K562 (cell line): ENCODE results near the gene HEG1. TPM values are rescaled to one million over a fixed set of nuclear protein-coding genes. Genes with fewer than 3 reads are reported as not detected.

ENCODE experiments used
- ATAC-seq: fragments of 200-7000 bp; cut with Tn5 transposase; 3 replicates; pipeline ENCODE4 v1.9.1; 2020; ENCODE audit warnings: moderate library complexity
- BruUV-seq: library from RNA; stranded (reverse); fragments of 400-500 nt; replicated peaks from 2 replicates; lab custom pipeline; 2021; lab: Mats Ljungman, UMichigan
- CTCF ChIA-PET: fragments of 300-600 bp; formaldehyde crosslinking; extraction: SDS; loops from one replicate; lab custom pipeline; 2021; ENCODE audit warnings: low intra/inter-chr PET ratio; lab: Yijun Ruan, JAX
- POLR2A ChIA-PET: fragments of 300-600, 350-650 bp; sonication (Branson Sonifier 250); formaldehyde crosslinking; extraction: SDS; loops from one replicate; lab custom pipeline; 2021; ENCODE audit warnings: antibody characterized with exemption, inconsistent platforms; lab: Yijun Ruan, JAX
- DNase-seq, 4 experiments: peaks; one replicate each; pipeline versions ENCODE4 v3.0.0 to v3.0.0-alpha.2; 2011 to 2018; ENCODE audit warnings: low spot score in 3 of 4, mixed read lengths in 3 of 4; ENCODE audit errors: extremely low read depth in 1 of 4
- FAIRE-seq: peaks from 2 replicates; lab custom pipeline; 2011; peaks lifted over from hg19 to GRCh38; lab: Jason Lieb, UNC
- H2AFZ ChIP-seq: 2 replicates; pipeline ENCODE4 v1.6.0; 2011; ENCODE audit warnings: low read depth, low read length, control low read depth, inconsistent platforms
- H3K27ac ChIP-seq: fragments of 200-600 bp; 3 replicates; pipeline ENCODE4 v1.8.0; 2011; ENCODE audit warnings: low read depth, mild to moderate bottlenecking, control low read depth, inconsistent platforms, low read length, moderate library complexity, mixed read lengths; ENCODE audit errors: extremely low read depth
- H3K27me3 ChIP-seq, 2 experiments: fragments of 300-600 bp in 1 of 2; 2 replicates in 1 of 2; 3 replicates in 1 of 2; pipeline versions ENCODE4 v1.6.0 to v1.8.0; 2011; ENCODE audit warnings: inconsistent platforms in 2 of 2, low read length in 2 of 2, mild to moderate bottlenecking in 1 of 2, mixed read lengths in 1 of 2, moderate library complexity in 1 of 2; ENCODE audit not compliant: control insufficient read depth in 2 of 2, insufficient read depth in 2 of 2
- H3K36me3 ChIP-seq: fragments of 300-600 bp; 3 replicates; pipeline ENCODE4 v1.8.0; 2011; ENCODE audit warnings: mild to moderate bottlenecking, low read length, inconsistent platforms; ENCODE audit not compliant: control insufficient read depth, insufficient read depth
- H3K4me1 ChIP-seq, 2 experiments: fragments of 200-600 bp in 1 of 2; replicated peaks in 1 of 2; 2 replicates in 1 of 2; 3 replicates in 1 of 2; pipeline versions ENCODE4 v1.5.1 to v1.8.0; 2011; ENCODE audit warnings: inconsistent platforms in 2 of 2, low read length in 2 of 2, mild to moderate bottlenecking in 1 of 2, mixed read lengths in 1 of 2, moderate library complexity in 1 of 2; ENCODE audit not compliant: control insufficient read depth in 2 of 2, insufficient read depth in 2 of 2
- H3K4me2 ChIP-seq: 2 replicates; pipeline ENCODE4 v1.6.1; 2011; ENCODE audit warnings: low read length, control low read depth, inconsistent platforms, mixed read lengths; ENCODE audit not compliant: insufficient read depth
- H3K4me3 ChIP-seq: fragments of 200-600 bp; sonication (generic), shearing (Covaris generic); 2 replicates; pipeline ENCODE4 v1.5.1; 2016; ENCODE audit warnings: control low read depth, inconsistent platforms
- H3K79me2 ChIP-seq: fragments of 200-600 bp; 3 replicates; pipeline ENCODE4 v1.8.0; 2011; ENCODE audit warnings: low read length, inconsistent platforms; ENCODE audit not compliant: control insufficient read depth, insufficient read depth
- H3K9ac ChIP-seq, 2 experiments: 2 replicates each; pipeline versions ENCODE4 v1.6.0 to v1.6.1; 2011; ENCODE audit warnings: low read depth in 2 of 2, low read length in 2 of 2, control low read depth in 1 of 2, inconsistent platforms in 1 of 2, mild to moderate bottlenecking in 1 of 2, mixed read lengths in 1 of 2; ENCODE audit not compliant: insufficient read depth in 1 of 2
- H3K9me1 ChIP-seq: one replicate; pipeline ENCODE4 v1.6.0; 2011; ENCODE audit warnings: inconsistent platforms, mild to moderate bottlenecking, low read length, moderate library complexity; ENCODE audit not compliant: control insufficient read depth, insufficient read depth
- H3K9me3 ChIP-seq: replicated peaks from 2 replicates; pipeline ENCODE4 v1.5.1; 2011; ENCODE audit warnings: low read depth, low read length, inconsistent platforms; ENCODE audit not compliant: control insufficient read depth, insufficient read depth
- H4K20me1 ChIP-seq: replicated peaks from 2 replicates; pipeline ENCODE4 v1.6.1; 2011; ENCODE audit warnings: low read length, inconsistent platforms, mixed read lengths; ENCODE audit not compliant: control insufficient read depth, insufficient read depth
- CUX1 ChIP-seq: fragments of 200-800 bp; sonication (Bioruptor generic); IDR thresholded peaks from 2 replicates; pipeline ENCODE4 v1.6.1; 2016; ENCODE audit warnings: missing genetic modification characterization, missing compliant biosample characterization
- EP400 ChIP-seq: fragments of 450-650 bp; IDR thresholded peaks from 2 replicates; pipeline ENCODE4 v1.6.1; 2017; ENCODE audit warnings: antibody characterized with exemption, mild to moderate bottlenecking, moderate library complexity
- ETV5 ChIP-seq: sonication (generic); formaldehyde crosslinking; IDR thresholded peaks from 2 replicates; pipeline ENCODE4 v1.4.0; 2020; ENCODE audit warnings: low read depth, mild to moderate bottlenecking, missing genetic modification reagents
- FOXM1 ChIP-seq, 2 experiments: fragments of 450-650 bp in 1 of 2; sonication (generic) in 1 of 2; formaldehyde crosslinking in 1 of 2; IDR thresholded peaks; 2 replicates each; pipeline versions ENCODE4 v1.6.1 to v1.9.0; 2017 to 2022; ENCODE audit warnings: low read depth in 2 of 2, mild to moderate bottlenecking in 2 of 2, missing genetic modification reagents in 1 of 2, moderate library complexity in 1 of 2
- NR2F6 ChIP-seq: fragments of 450-650 bp; formaldehyde crosslinking; IDR thresholded peaks from 2 replicates; pipeline ENCODE4 v1.4.0; 2020; ENCODE audit warnings: mild to moderate bottlenecking
- SMAD3 ChIP-seq: fragments of 450-650 bp; formaldehyde crosslinking; conservative IDR thresholded peaks from 2 replicates; pipeline ENCODE4 v1.4.0; 2020; ENCODE audit warnings: mild to moderate bottlenecking
- WGBS: fragments of 100-300 bp; shearing (Covaris generic); methylation state at CpG from one replicate; pipeline ENCODE4 v1.1.6; 2016; ENCODE audit warnings: low coverage, mixed read lengths; ENCODE audit not compliant: insufficient coverage; ENCODE audit errors: missing lambda C conversion rate; 5-methylcytosine and 5-hydroxymethylcytosine counted together
- in situ Hi-C: fragments of 300-500 bp; cut with MboI; formaldehyde crosslinking; loops from 4 replicates; pipeline ENCODE4 v1.15.0; 2018; ENCODE audit warnings: inconsistent platforms, mixed read lengths
- intact Hi-C: fragments of 100-400 bp; cut with micrococcal nuclease; formaldehyde crosslinking; loops from 2 replicates; pipeline ENCODE4 v1.14.2; 2022
- polyA plus RNA-seq, 8 experiments: library from polyadenylated mRNA; depleted of rRNA in 4 of 8; stranded (reverse) in 5 of 8; unstranded in 3 of 8; fragments of >200 nt; fragmentation: Nextera tagmentation in 2 of 8; fragmentation: Illumina TruSeq in 1 of 8; extraction: Ambion mirVana in 2 of 8; extraction: Trizol in 1 of 8; gene quantifications; 2 replicates each; pipeline versions ENCODE4 v1.2.1 to v1.2.3, GENCODE V29; 2011 to 2014; ENCODE audit warnings: inconsistent platforms in 1 of 8, missing spikeins in 1 of 8
- total RNA-seq, 7 experiments: library from RNA; depleted of rRNA in 6 of 7; stranded (reverse); fragments of >200 nt in 6 of 7; fragmentation: Illumina TruSeq in 2 of 7; extraction: Trizol in 2 of 7; gene quantifications; 2 replicates each; pipeline versions ENCODE4 v1.2.1 to v1.2.3, GENCODE V29; 2011 to 2021; ENCODE audit warnings: low replicate concordance in 1 of 7

The HEG1 gene
- total and polyA plus RNA-seq, 9 of the 15 experiments (the other 6 are each of a cell fraction or from before 2014, with no cell fraction given) = 0.24 TPM; not detected in 8

GRCh38 chr3:125013095-125013494 lies 42.7 kb downstream of the HEG1 start:
- no TSS peak for BruUV-seq
- Histone ChIP-seq H3K4me2 (no peak overlapping the region), H3K36me3 (no peaks in the 10 kb centered on the region), H3K9ac (no peak overlapping the region), H3K27me3 (peaks cover 5 to 16% of the 10 kb centered on the region in 2 experiments; a peak in 3 of 5 replicates), H3K79me2 (no peaks in the 10 kb centered on the region), H3K27ac (no peak overlapping the region), H3K9me1 (no peaks in the 10 kb centered on the region), H3K9me3 (no peaks in the 10 kb centered on the region; the same call in 1 of the 2 replicates), H3K4me3 (no peak overlapping the region), H3K4me1 (no peaks in the 10 kb centered on the region), H4K20me1 (no peaks in the 10 kb centered on the region), H2AFZ (no peak overlapping the region)
- 0% methylated on average over 1 of the region's 1 CpG for WGBS
- ATAC-seq (no peak), FAIRE-seq (no peak), DNase-seq (no peak)
- in situ Hi-C loops = no loop called here
- TF ChIP-seq NR2F6 = no peak
- TF ChIP-seq ETV5 = no peak
- no peak for TF ChIP-seq FOXM1 (IDR thresholded peaks at IDR 0.05; ENCODE audit: low read depth)
- TF ChIP-seq FOXM1 (CRISPR knock-in tag; IDR thresholded peaks at IDR 0.05; ENCODE audit: low read depth) = no peak
- TF ChIP-seq SMAD3 (CRISPR knock-in tag) = no peak
- no peak for TF ChIP-seq EP400
- no peak for TF ChIP-seq CUX1
- POLR2A ChIA-PET = no interaction called here
- CTCF ChIA-PET = no interaction called here
- intact Hi-C loops = no loop called here
